Spinal cord (tissue), 10 donors: ENCODE results near the gene GRIA3. TPM values are rescaled to one million over a fixed set of nuclear protein-coding genes. Genes with fewer than 3 reads are reported as not detected.

Experiments
- DNase-seq, 6 donors: peaks; one replicate each; pipeline versions ENCODE4 v3.0.0 to v3.0.0-alpha.2; 2013 to 2015; ENCODE audit warnings: low spot score in 6 of 6, low read depth in 4 of 6
- H3K27ac ChIP-seq: one replicate; pipeline ENCODE4 v1.5.1; 2013; ENCODE audit warnings: low read depth, low read length, control low read depth
- H3K27me3 ChIP-seq: one replicate; pipeline ENCODE4 v1.6.1; 2013; ENCODE audit warnings: low read length; ENCODE audit not compliant: control insufficient read depth, insufficient read depth
- H3K36me3 ChIP-seq: one replicate; pipeline ENCODE4 v1.6.1; 2013; ENCODE audit warnings: low read length; ENCODE audit not compliant: control insufficient read depth, insufficient read depth
- H3K4me1 ChIP-seq: one replicate; pipeline ENCODE4 v1.6.1; 2013; ENCODE audit warnings: low read length; ENCODE audit not compliant: control insufficient read depth, insufficient read depth
- H3K4me3 ChIP-seq: one replicate; pipeline ENCODE4 v1.5.1; 2013; ENCODE audit warnings: low read depth, low read length, control low read depth
- H3K9me3 ChIP-seq: one replicate; pipeline ENCODE4 v1.6.1; 2013; ENCODE audit warnings: low read length; ENCODE audit not compliant: control insufficient read depth, insufficient read depth
- WGBS: methylation state at CpG from one replicate; pipeline ENCODE4 v1.1.5; 2013; ENCODE audit warnings: missing lambda C conversion rate; ENCODE audit not compliant: insufficient coverage; 5-methylcytosine and 5-hydroxymethylcytosine counted together
- polyA plus RNA-seq, 2 donors: library from polyadenylated mRNA; unstranded; fragments of 120-200 nt; gene quantifications; one replicate each; pipeline ENCODE4 v1.2.1, GENCODE V29; 2013; ENCODE audit not compliant: insufficient read length in 2 of 2
- total RNA-seq, 2 donors: library from RNA; depleted of rRNA in 1 of 2; stranded (reverse); fragments of 120-200 nt in 1 of 2; fragments of >200 nt in 1 of 2; gene quantifications; one replicate each; pipeline versions ENCODE4 v1.2.3 to v1.2.4, GENCODE V29; 2013 to 2014
- donor health status: healthy.

The GRIA3 gene
- total and polyA plus RNA-seq, 4 donors: 22.3 to 62.0 (median 46.6) TPM

DNA sequence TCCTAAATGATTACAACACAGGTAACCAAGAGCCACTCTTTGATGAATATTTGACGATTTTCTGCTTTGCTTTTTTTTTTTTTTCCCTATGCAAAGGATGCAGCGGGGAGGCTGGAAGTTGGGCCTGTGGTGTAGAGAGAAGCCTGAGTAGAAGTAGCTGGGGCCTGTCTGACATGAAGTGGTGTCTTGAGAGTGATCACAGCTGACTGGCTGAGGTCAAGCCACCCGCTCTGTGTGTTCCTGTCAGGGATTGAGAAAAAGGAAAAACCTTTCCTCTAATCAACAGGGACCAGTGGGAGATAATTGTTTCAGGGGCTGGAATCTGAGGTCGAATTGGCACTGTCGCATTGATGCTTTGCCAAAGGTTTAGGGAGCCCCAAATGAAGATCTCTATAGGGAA, 258.7 kb downstream of the GRIA3 start:
- WGBS: no CpG with 5 or more reads among the region's 5 CpGs
- Histone ChIP-seq H3K4me3 (no peak overlapping the region), H3K36me3 (no peaks in the 10 kb centered on the region), H3K9me3 (no peaks in the 10 kb centered on the region), H3K4me1 (no peaks in the 10 kb centered on the region), H3K27ac (no peak overlapping the region), H3K27me3 (no peaks in the 10 kb centered on the region)
- no peak for DNase-seq

DNA sequence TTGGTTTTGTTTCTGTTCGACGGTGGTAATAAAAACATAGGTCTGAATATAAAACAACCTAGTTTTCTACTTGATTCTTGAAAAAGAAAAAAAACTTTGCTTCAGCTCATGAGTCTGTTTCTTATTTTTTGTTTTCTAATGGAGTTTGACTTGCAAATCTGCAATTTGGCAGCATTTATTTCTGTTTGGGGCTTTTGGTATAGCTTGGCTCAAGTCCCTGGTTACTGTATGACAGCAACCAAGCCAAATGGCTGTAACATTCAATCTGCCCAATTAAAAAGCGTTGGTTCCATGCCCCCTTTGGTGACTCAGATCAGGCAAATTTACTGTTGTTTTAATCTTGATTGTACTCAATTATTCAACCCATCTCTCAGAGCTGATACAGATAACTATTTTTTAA, 263.4 kb downstream of the GRIA3 start:
- no CpG with 5 or more reads among the region's 3 CpGs for WGBS

DNA sequence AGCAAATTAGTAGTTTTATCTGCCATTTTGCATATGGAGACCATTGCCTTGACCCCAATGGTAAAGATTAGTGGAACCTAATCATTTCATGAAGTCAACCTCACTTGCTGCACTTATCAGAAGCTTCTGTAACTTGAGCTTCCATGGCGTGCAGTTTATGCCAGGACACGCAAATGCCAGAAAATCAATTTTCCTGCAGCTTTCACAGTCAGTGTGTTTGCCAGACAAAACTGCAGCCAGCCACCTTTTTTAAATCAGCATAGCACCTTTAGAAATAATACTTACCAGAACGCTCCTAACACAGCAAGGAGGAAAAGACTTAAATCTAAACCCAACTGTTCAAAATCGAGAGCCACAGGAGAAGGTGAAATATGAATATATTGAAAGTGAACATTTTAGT, 265.3 kb downstream of the GRIA3 start:
- no peaks in the 10 kb centered on the region for H3K4me1 ChIP-seq
- H3K36me3 ChIP-seq: no peaks in the 10 kb centered on the region
- WGBS: 50% methylated on average over 1 of the region's 4 CpGs
- H3K9me3 ChIP-seq: no peaks in the 10 kb centered on the region
- H3K4me3 ChIP-seq: no peak overlapping the region
- peak in 1 of 6 donors; percentile 22 for DNase-seq
- H3K27me3 ChIP-seq: no peaks in the 10 kb centered on the region
- H3K27ac ChIP-seq: no peak overlapping the region

More for the DNA sequence above, 263.4 kb downstream of the GRIA3 start:
- H3K4me1 ChIP-seq: no peaks in the 10 kb centered on the region
- peak in 2 of 6 donors; percentile 13 to 66 for DNase-seq
- H3K36me3 ChIP-seq: no peaks in the 10 kb centered on the region
- H3K9me3 ChIP-seq: no peaks in the 10 kb centered on the region
- H3K27me3 ChIP-seq: no peaks in the 10 kb centered on the region
- no peak overlapping the region for H3K27ac ChIP-seq
- no peak overlapping the region for H3K4me3 ChIP-seq

DNA sequence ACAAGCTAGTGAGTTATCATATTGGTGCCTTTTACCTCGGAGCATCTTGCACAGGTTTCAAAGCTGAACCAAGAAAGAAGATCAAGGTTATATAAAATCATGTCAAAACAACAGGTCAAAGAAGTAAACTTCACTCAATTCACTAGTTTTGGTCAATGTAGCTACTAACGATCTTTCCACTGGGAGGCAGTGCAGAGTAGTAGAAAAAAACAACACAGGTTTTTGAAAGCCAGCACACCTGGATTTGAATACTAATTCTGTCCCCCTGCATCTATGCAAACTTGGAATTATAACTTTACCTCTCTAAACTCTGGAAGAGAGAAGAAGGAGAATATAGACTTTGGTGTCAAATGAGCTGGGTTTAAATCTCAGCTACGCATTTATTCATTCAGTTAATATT, 266.1 kb downstream of the GRIA3 start:
- Histone ChIP-seq H3K9me3 (no peaks in the 10 kb centered on the region), H3K4me1 (no peaks in the 10 kb centered on the region), H3K36me3 (no peaks in the 10 kb centered on the region), H3K27me3 (no peaks in the 10 kb centered on the region), H3K4me3 (no peak overlapping the region), H3K27ac (no peak overlapping the region)
- WGBS: no CpG with 5 or more reads among the region's 3 CpGs
- peak in 1 of 6 donors; percentile 21 for DNase-seq

DNA sequence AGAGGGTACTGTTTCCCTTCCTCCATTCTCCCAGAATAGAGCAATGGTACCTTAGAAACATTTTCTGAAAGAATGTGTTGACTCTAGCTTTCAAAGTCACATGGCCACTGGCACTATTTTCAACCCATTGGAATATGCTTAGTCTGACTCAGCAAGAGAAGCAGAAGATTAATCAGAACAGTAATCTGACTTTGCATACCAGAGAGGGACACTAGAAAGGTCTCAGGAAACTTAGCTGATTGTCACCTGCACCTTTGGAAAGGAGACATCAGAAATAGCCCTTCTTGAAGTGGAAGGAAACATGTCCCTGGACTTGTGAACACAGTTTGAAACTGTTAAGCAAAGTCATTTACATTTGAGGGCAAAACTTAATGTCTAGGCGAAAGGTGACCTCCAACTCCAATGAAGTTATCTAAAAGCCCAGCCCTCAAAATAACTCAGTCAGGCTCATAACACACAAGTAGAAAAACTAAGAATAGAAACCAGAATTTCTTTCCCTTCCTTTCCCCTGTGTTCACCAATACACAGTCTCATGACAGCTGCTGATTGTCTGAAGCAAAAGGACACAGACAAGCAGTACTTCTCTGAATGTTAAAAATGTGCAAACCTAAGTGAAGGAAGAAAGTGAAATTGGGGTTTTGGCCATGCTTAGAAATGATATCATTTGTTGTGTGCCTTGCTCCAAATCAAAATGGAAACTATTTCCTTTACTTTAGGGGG, 270.8 kb downstream of the GRIA3 start:
- H3K9me3 ChIP-seq: no peaks in the 10 kb centered on the region
- H3K4me3 ChIP-seq: no peak overlapping the region
- H3K27ac ChIP-seq: no peak overlapping the region
- no peaks in the 10 kb centered on the region for H3K27me3 ChIP-seq
- H3K4me1 ChIP-seq: no peaks in the 10 kb centered on the region
- no peaks in the 10 kb centered on the region for H3K36me3 ChIP-seq
- no peak for DNase-seq
- WGBS: 86% methylated on average over 1 of the region's 1 CpG

DNA sequence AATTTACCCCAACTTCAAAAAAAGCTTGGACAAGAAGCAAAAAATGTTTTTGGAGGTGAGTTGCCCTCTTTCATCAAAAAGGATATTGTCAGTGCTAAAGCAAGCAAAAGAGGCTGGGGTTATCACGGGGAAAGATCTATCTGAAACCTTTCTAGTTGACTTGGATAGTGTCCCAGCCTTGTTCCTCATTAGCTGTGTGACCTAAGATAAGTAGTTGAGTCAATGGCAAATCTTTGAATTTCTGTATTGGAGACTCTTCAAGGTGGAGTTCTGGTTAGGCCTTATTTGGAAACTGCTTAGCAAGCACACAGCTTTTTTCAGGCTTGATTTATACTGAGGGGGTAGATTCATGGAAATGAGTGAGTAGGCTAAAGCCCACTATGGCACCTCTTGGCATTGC, 271.6 kb downstream of the GRIA3 start:
- WGBS: 40% methylated on average over 1 of the region's 1 CpG
- no peaks in the 10 kb centered on the region for H3K9me3 ChIP-seq

DNA sequence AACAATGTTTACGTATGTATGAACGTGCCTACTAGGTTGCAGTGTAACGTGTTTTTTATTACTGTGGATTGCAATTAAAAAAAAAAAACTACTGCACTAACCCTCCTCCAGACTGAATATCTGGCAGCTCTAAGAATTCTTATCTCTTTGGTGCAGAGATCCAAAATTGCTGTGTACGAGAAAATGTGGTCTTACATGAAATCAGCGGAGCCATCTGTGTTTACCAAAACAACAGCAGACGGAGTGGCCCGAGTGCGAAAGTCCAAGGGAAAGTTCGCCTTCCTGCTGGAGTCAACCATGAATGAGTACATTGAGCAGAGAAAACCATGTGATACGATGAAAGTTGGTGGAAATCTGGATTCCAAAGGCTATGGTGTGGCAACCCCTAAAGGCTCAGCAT, 280.6 kb downstream of the GRIA3 start:
- Histone ChIP-seq H3K4me3 (no peak overlapping the region), H3K9me3 (no peaks in the 10 kb centered on the region), H3K27ac (no peak overlapping the region), H3K27me3 (no peaks in the 10 kb centered on the region), H3K36me3 (no peaks in the 10 kb centered on the region), H3K4me1 (no peaks in the 10 kb centered on the region)
- WGBS: 82% methylated on average over 6 of the region's 10 CpGs
- peak in 1 of 6 donors; percentile 59 for DNase-seq

More for the DNA sequence above, 271.6 kb downstream of the GRIA3 start:
- no peaks in the 10 kb centered on the region for H3K27me3 ChIP-seq
- no peaks in the 10 kb centered on the region for H3K4me1 ChIP-seq
- H3K27ac ChIP-seq: no peak overlapping the region
- no peak overlapping the region for H3K4me3 ChIP-seq
- no peak for DNase-seq
- no peaks in the 10 kb centered on the region for H3K36me3 ChIP-seq

DNA sequence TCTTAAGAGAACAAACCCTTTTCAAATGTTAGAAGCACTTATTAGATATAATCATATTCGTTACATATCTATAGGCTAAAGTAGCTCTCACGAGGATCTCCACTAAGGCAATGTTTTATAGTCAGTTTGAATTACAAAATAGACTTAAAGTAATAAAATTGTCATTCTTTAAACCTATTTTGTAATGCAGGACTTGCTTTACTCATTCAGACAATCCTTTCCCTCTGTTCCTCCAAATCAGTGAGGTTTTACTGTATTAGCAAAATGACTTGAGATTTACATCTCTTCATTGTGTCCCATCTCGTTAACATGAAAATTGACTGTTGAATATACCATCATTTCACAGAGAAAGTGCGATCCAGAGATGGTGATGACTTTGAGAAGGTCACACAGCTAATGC, 284.4 kb downstream of the GRIA3 start:
- WGBS: no CpG with 5 or more reads among the region's 4 CpGs
- DNase-seq: no peak
- no peaks in the 10 kb centered on the region for H3K9me3 ChIP-seq
- H3K27me3 ChIP-seq: no peaks in the 10 kb centered on the region
- H3K27ac ChIP-seq: no peak overlapping the region
- H3K4me1 ChIP-seq: no peaks in the 10 kb centered on the region
- H3K4me3 ChIP-seq: no peak overlapping the region
- H3K36me3 ChIP-seq: no peaks in the 10 kb centered on the region

DNA sequence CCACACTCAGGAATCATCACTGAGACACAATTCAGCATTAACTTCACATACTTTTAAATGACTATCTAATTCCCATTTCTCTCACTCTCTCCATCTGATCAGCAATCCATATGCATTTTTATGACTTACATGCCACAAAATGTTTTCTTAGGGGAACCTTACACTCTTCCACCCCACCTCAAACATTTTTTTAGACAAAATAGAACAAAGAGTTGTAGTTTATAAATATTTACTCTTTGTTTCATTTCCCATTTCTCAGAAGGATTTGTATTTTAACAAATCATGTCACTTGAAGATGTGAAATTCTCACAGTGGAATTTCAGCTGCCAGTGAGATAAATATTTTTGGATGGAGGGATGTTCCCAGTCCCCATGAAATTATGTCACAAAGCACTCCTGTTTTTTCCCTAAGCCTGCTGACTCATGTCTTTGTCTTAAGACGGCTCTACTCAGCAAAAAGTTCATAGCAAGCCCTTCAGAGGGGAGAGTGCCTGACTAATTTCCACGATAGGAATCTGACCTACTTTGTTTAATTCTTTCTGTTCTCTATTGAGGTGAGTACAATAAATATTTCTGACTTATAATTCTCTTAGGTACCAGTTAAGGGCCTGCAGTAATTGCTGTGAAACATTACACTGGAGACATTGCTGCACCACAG, 291.1 kb downstream of the GRIA3 start:
- Histone ChIP-seq H3K36me3 (no peaks in the 10 kb centered on the region), H3K9me3 (no peaks in the 10 kb centered on the region)
- no CpG with 5 or more reads among the region's 2 CpGs for WGBS

More for the DNA sequence above, 291.1 kb downstream of the GRIA3 start:
- Histone ChIP-seq H3K27ac (no peak overlapping the region), H3K4me1 (no peaks in the 10 kb centered on the region), H3K4me3 (no peak overlapping the region), H3K27me3 (no peaks in the 10 kb centered on the region)
- peak in 1 of 6 donors; percentile 13 for DNase-seq
